GM12878 (cell line): ENCODE measurements around the gene ITGA1. TPM values are rescaled to one million over a fixed set of nuclear protein-coding genes. Genes with fewer than 3 reads are reported as not detected.

Source experiments
- ATAC-seq: fragments of 200-7000 bp; cut with Tn5 transposase; 3 replicates; pipeline ENCODE4 v1.9.1; 2020; ENCODE audit warnings: mild to moderate bottlenecking, moderate library complexity
- BruUV-seq: library from RNA; stranded (reverse); fragments of 400-500 nt; replicated peaks from 2 replicates; lab custom pipeline; 2021; lab: Mats Ljungman, UMichigan
- CTCF ChIA-PET: fragments of 300-600 bp; sonication (Branson Sonifier 250); formaldehyde crosslinking; extraction: SDS; loops from one replicate; lab custom pipeline; 2021; ENCODE audit warnings: inconsistent platforms; lab: Yijun Ruan, JAX
- POLR2A ChIA-PET: fragments of 350-600 bp; formaldehyde crosslinking; extraction: SDS; loops from one replicate; lab custom pipeline; 2021; ENCODE audit warnings: inconsistent platforms; lab: Charles Lee
- RAD21 ChIA-PET: fragments of 300-600 bp; sonication (Branson Sonifier 250); formaldehyde crosslinking; loops from one replicate; lab custom pipeline; 2023; ENCODE audit warnings: antibody characterized with exemption; ENCODE audit not compliant: unreplicated experiment; lab: Charles Lee
- SMC1A ChIA-PET: fragments of 300-600 bp; sonication (Branson Sonifier 250); formaldehyde crosslinking; loops from one replicate; lab custom pipeline; 2023; ENCODE audit not compliant: unreplicated experiment, uncharacterized antibody; lab: Charles Lee
- DNase-seq: peaks from one replicate; pipeline ENCODE4 v3.0.0-alpha.2; 2011; ENCODE audit warnings: low read depth, low spot score
- FAIRE-seq: peaks from 3 replicates; lab custom pipeline; 2011; peaks lifted over from hg19 to GRCh38; lab: Jason Lieb, UNC
- H2AFZ ChIP-seq: 2 replicates; pipeline ENCODE4 v1.6.0; 2011; ENCODE audit warnings: low read depth, low read length, control low read depth; ENCODE audit not compliant: control insufficient read depth
- H3K27ac ChIP-seq: 2 replicates; pipeline ENCODE4 v1.5.1; 2011; ENCODE audit warnings: control low read depth; ENCODE audit not compliant: control insufficient read depth, insufficient read depth
- H3K27me3 ChIP-seq, 2 experiments: replicated peaks in 1 of 2; 2 replicates each; pipeline versions ENCODE4 v1.6.0 to v1.6.1; 2011; ENCODE audit warnings: low read length in 1 of 2; ENCODE audit not compliant: control insufficient read depth in 2 of 2, insufficient read depth in 2 of 2
- H3K36me3 ChIP-seq, 2 experiments: 2 replicates each; pipeline ENCODE4 v1.5.1; 2011; ENCODE audit warnings: low read length in 1 of 2; ENCODE audit not compliant: control insufficient read depth in 2 of 2, insufficient read depth in 2 of 2
- H3K4me1 ChIP-seq: 2 replicates; pipeline ENCODE4 v1.6.1; 2011; ENCODE audit warnings: mild to moderate bottlenecking, low read length, moderate library complexity, mixed read lengths; ENCODE audit not compliant: control insufficient read depth, insufficient read depth
- H3K4me2 ChIP-seq: 2 replicates; pipeline ENCODE4 v1.6.0; 2011; ENCODE audit warnings: control low read depth; ENCODE audit not compliant: control insufficient read depth, insufficient read depth
- H3K4me3 ChIP-seq: fragments of 200-600 bp; sonication (generic); 2 replicates; pipeline ENCODE4 v1.5.1; 2016
- H3K79me2 ChIP-seq: 2 replicates; pipeline ENCODE4 v1.6.0; 2011; ENCODE audit warnings: low read length; ENCODE audit not compliant: control insufficient read depth, insufficient read depth
- H3K9ac ChIP-seq: 2 replicates; pipeline ENCODE4 v1.8.0; 2011; ENCODE audit warnings: low read length, control low read depth, mixed read lengths; ENCODE audit not compliant: control insufficient read depth, insufficient read depth
- H3K9me3 ChIP-seq: replicated peaks from 3 replicates; pipeline ENCODE4 v1.5.1; 2011; ENCODE audit warnings: mild to moderate bottlenecking, low read length; ENCODE audit not compliant: control insufficient read depth, insufficient read depth
- H4K20me1 ChIP-seq: 2 replicates; pipeline ENCODE4 v1.6.0; 2011; ENCODE audit not compliant: control insufficient read depth, insufficient read depth
- ATF3 ChIP-seq: IDR thresholded peaks from 2 replicates; pipeline ENCODE4 v1.6.1; 2011; ENCODE audit warnings: low read depth, mild to moderate bottlenecking, low read length, moderate library complexity, borderline replicate concordance; ENCODE audit errors: extremely low read depth
- CREB1 ChIP-seq: IDR thresholded peaks from 2 replicates; pipeline ENCODE4 v1.6.1; 2012; ENCODE audit warnings: low read depth, mild to moderate bottlenecking, inconsistent platforms
- ESRRA ChIP-seq: IDR thresholded peaks from 2 replicates; pipeline ENCODE4 v1.6.1; 2012; ENCODE audit warnings: mild to moderate bottlenecking, low read length, improper control_type of control experiment
- GATAD2B ChIP-seq: fragments of 450-650 bp; conservative IDR thresholded peaks from 2 replicates; pipeline ENCODE4 v1.6.1; 2017; ENCODE audit warnings: low read depth, mild to moderate bottlenecking, moderate library complexity
- HDGF ChIP-seq: fragments of 450-650 bp; IDR thresholded peaks from 2 replicates; pipeline ENCODE4 v1.6.1; 2016; ENCODE audit warnings: antibody characterized with exemption
- MTA2 ChIP-seq: fragments of 450-650 bp; IDR thresholded peaks from 2 replicates; pipeline ENCODE4 v1.6.1; 2016; ENCODE audit warnings: low read depth, mild to moderate bottlenecking, moderate library complexity
- MXI1 ChIP-seq: fragments of 150-350 bp; IDR thresholded peaks from 2 replicates; pipeline ENCODE4 v1.6.1; 2011; ENCODE audit warnings: low read depth, mild to moderate bottlenecking, inconsistent platforms, low read length, improper control_type of control experiment
- PBX3 ChIP-seq: IDR thresholded peaks from 2 replicates; pipeline ENCODE4 v1.6.1; 2011; ENCODE audit warnings: mild to moderate bottlenecking, low read depth, low read length, moderate library complexity; ENCODE audit not compliant: insufficient replicate concordance
- RAD21 ChIP-seq: IDR thresholded peaks from 2 replicates; pipeline ENCODE4 v1.6.1; 2011; ENCODE audit warnings: mild to moderate bottlenecking, low read depth, low read length, moderate library complexity; ENCODE audit not compliant: insufficient read depth
- RELA ChIP-seq: fragments of 450-650 bp; IDR thresholded peaks from 2 replicates; pipeline ENCODE4 v1.8.0; 2014; ENCODE audit warnings: borderline replicate concordance; ENCODE audit not compliant: partially characterized antibody
- RFX5 ChIP-seq: IDR thresholded peaks from 2 replicates; pipeline ENCODE4 v1.6.1; 2011; ENCODE audit warnings: low read depth, low read length, improper control_type of control experiment
- SMC3 ChIP-seq: IDR thresholded peaks from 2 replicates; pipeline ENCODE4 v1.6.1; 2011; ENCODE audit warnings: low read length, improper control_type of control experiment, borderline replicate concordance
- TCF3 ChIP-seq: IDR thresholded peaks from 2 replicates; pipeline ENCODE4 v1.6.1; 2012; ENCODE audit warnings: low read depth, mild to moderate bottlenecking, low read length, borderline replicate concordance; ENCODE audit not compliant: insufficient read depth
- TCF7 ChIP-seq: IDR thresholded peaks from 2 replicates; pipeline ENCODE4 v1.6.1; 2014; ENCODE audit warnings: antibody characterized with exemption, borderline replicate concordance
- USF1 ChIP-seq: IDR thresholded peaks from 2 replicates; pipeline ENCODE4 v1.6.1; 2011; ENCODE audit warnings: borderline replicate concordance, low read depth, mild to moderate bottlenecking, moderate library complexity, mixed read lengths, low read length; ENCODE audit not compliant: insufficient read depth; ENCODE audit errors: extremely low read length
- ZBTB40 ChIP-seq: fragments of 450-650 bp; IDR thresholded peaks from 2 replicates; pipeline ENCODE4 v1.6.1; 2016; ENCODE audit warnings: mild to moderate bottlenecking, moderate library complexity, borderline replicate concordance
- WGBS: methylation state at CpG from one replicate; pipeline ENCODE4 v1.1.6; 2016; ENCODE audit warnings: low lambda C conversion rate; ENCODE audit not compliant: insufficient replicate concordance, insufficient coverage; ENCODE audit errors: missing lambda C conversion rate; 5-methylcytosine and 5-hydroxymethylcytosine counted together
- in situ Hi-C: fragments of 300-500 bp; cut with MboI; formaldehyde crosslinking; loops from 9 replicates; pipeline ENCODE4 v1.14.3; 2018; ENCODE audit warnings: mixed read lengths
- intact Hi-C: fragments of 100-400 bp; cut with micrococcal nuclease; formaldehyde crosslinking; loops from one replicate; pipeline ENCODE4 v1.14.2; 2022; ENCODE audit not compliant: unreplicated experiment
- polyA plus RNA-seq, 11 experiments: library from polyadenylated mRNA; depleted of rRNA in 4 of 11; unstranded in 6 of 11; stranded (reverse) in 5 of 11; fragments of >200 nt; fragmentation: Nextera tagmentation in 4 of 11; fragmentation: Illumina TruSeq in 1 of 11; extraction: Ambion mirVana in 4 of 11; extraction: Trizol in 1 of 11; gene quantifications; 1 replicate in 1 of 11; 2 replicates in 10 of 11; pipeline versions ENCODE4 v1.2.1 to v1.2.3, GENCODE V29; 2011 to 2016; ENCODE audit warnings: inconsistent platforms in 2 of 11, missing spikeins in 2 of 11, low read depth in 1 of 11
- total RNA-seq, 4 experiments: library from RNA; depleted of rRNA in 3 of 4; stranded (reverse); fragments of >200 nt in 3 of 4; fragmentation: Illumina TruSeq in 1 of 4; extraction: Trizol in 1 of 4; gene quantifications; 2 replicates each; pipeline versions ENCODE4 v1.2.1 to v1.2.3, GENCODE V29; 2013 to 2021

The ITGA1 gene
- total and polyA plus RNA-seq, 10 of the 15 experiments (the other 5 are each of a cell fraction or from before 2014, with no cell fraction given): 0.02 to 0.56 (median 0.19) TPM

DNA sequence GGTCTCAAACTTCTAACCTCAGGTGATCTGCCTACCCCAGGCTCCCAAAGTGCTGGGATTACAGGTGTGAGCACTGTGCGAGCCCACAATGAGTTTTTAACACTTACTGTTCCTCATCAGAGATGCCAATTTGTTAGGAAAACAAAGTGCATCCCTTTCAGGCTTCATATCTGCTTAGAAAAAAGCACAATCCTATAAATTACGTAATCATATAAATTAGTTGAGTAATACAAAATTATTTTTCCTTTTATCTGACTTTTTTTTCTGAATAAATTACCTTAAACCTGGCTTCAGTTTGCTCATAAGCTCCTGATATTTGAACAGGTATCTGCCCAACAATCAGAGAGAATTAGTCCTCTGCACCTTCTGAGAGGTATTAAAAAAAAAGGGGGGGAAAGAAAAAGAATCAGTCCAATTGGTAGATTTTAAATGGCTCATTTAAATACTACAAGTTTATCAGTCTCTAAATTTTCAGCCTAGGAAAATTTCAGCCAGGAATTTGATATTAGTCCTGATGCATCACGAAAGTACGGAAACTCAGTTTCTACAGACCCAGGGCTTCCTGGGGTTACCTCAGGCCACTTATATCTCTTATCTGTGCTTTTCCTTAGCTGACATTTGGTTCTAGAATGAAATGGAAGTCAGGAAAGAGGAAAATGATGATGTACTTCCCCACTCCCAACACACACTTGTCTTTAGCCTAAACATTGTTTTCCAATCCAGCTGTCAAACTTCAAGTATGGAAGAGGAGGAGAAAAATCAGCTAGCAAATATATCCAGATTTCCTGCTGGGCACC is 26.8 kb downstream of the ITGA1 start (continued):
- no peak for TF ChIP-seq ZBTB40
- TF ChIP-seq RAD21: no peak
- no peak for TF ChIP-seq HDGF
- TF ChIP-seq TCF3: no peak

DNA sequence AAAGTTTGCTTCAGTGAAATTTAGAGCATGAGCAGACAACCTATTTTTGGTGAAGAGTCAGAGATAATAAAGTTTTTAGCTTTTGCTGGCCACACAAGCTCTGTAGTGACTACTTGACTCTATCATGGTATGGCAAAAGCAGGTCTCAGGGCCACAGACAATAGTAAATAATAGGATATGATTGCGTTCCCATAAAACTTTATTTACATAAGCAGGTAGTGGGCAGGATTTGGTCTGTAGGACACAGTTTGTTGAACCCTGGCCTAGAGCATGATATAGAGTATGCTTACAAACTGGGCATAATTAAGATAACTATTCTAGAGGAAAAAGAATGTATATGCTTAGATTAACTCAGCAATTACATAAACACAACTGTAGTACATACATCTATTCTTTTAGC is 30.1 kb downstream of the ITGA1 start:
- Histone ChIP-seq H3K9ac (no peak overlapping the region), H3K4me2 (no peak overlapping the region), H3K27ac (no peak overlapping the region), H2AFZ (no peak overlapping the region), H4K20me1 (no peaks in the 10 kb centered on the region), H3K4me1 (no peaks in the 10 kb centered on the region), H3K27me3 (no peaks in the 10 kb centered on the region), H3K79me2 (no peaks in the 10 kb centered on the region), H3K4me3 (no peak overlapping the region), H3K9me3 (no peaks in the 10 kb centered on the region), H3K36me3 (no peaks in the 10 kb centered on the region)
- intact Hi-C loops: no loop called here
- FAIRE-seq: no peak
- in situ Hi-C loops: no loop called here
- no TSS peak for BruUV-seq
- ChIA-PET POLR2A (no interaction called here), CTCF (no interaction called here), RAD21 (no interaction called here), SMC1A (no interaction called here)
- 50% methylated on average over 1 of the region's 1 CpG for WGBS
- no peak for ATAC-seq
- no peak for DNase-seq
- TF ChIP-seq RFX5 (no peak), ATF3 (no peak), PBX3 (no peak), SMC3 (no peak), ESRRA (no peak), GATAD2B (no peak), MXI1 (no peak), RELA (no peak), USF1 (no peak), TCF7 (no peak), MTA2 (no peak), CREB1 (no peak)
